ENCODE results near the gene GGT1. TPM values are rescaled to one million over a fixed set of nuclear protein-coding genes. Genes with fewer than 3 reads are reported as not detected.

The GGT1 gene
- polyA plus RNA-seq, 1 of the 3 experiments (the other 2 are of a cell fraction): 1.6 TPM

- Histone ChIP-seq H3K36me3 (replicated peaks in 1 of 2; ENCODE audit: control insufficient read depth in 1 of 2, insufficient read depth in 2 of 2, low read length in 1 of 2) (peaks cover 43 to 67% of the 10 kb centered on the region in 2 experiments), H3K9me3 (no peaks in the 10 kb centered on the region), H3K4me3 (ENCODE audit: low read depth in 2 of 2, low read length in 1 of 2) (no peak overlapping the region), H4K20me1 (ENCODE audit: insufficient read depth) (peaks cover 19% of the 10 kb centered on the region), H2AFZ (ENCODE audit: low read depth) (no peak overlapping the region), H3F3A (replicated peaks; ENCODE audit: insufficient read depth) (peaks cover 8% of the 10 kb centered on the region), H3K27me3 (ENCODE audit: insufficient read depth) (no peaks in the 10 kb centered on the region), H3K4me1 (ENCODE audit: control insufficient read depth in 1 of 2, insufficient read depth in 2 of 2, low read depth in 1 of 2, low read length in 1 of 2) (no peaks in the 10 kb centered on the region; a peak in 1 of 4 replicates), H3K27ac (ENCODE audit: low read depth in 2 of 2, low read length in 1 of 2) (no peak overlapping the region), H3K4me2 (no peak overlapping the region), H3K79me2 (ENCODE audit: insufficient read depth) (peaks cover 39% of the 10 kb centered on the region; the same call in 1 of the 2 replicates), H3K9ac (no peak overlapping the region), H3K9me2 (no peaks in the 10 kb centered on the region)
- POLR2A ChIA-PET: interaction anchor here (1.7 kb wide), 1 partner anchor 16 kb away, joined by 5 read pairs; the partner anchor contains the start of genes GUCD1 and SNRPD3
- TF ChIP-seq TAF1 (IDR thresholded peaks at IDR 0.05; ENCODE audit: borderline replicate concordance, low read depth, low read length) (no peak), FOSL2 (IDR thresholded peaks at IDR 0.05; ENCODE audit: borderline replicate concordance, low read depth) (no peak), CHD2 (IDR thresholded peaks at IDR 0.05; ENCODE audit: low read length, partially characterized antibody) (no peak), IRF3 (IDR thresholded peaks at IDR 0.05; ENCODE audit: low read depth, low read length) (no peak), MEF2A (IDR thresholded peaks at IDR 0.05; ENCODE audit: borderline replicate concordance, low read depth) (no peak), FOXJ3 (CRISPR knock-in tag; IDR thresholded peaks at IDR 0.05) (no peak), MXI1 (IDR thresholded peaks at IDR 0.05; ENCODE audit: low read depth, low read length) (no peak)
- no peak for DNase-seq
- CTCF ChIA-PET: interaction anchor here (1.2 kb wide), 1 partner anchor 381 kb away, joined by 3 read pairs; no protein-coding TSS in a partner anchor
- WGBS (ENCODE audit: low lambda C conversion rate): 99% methylated on average over 7 of the region's 7 CpGs
Measured at GRCh38 chr22:24571266-24571665, 31.7 kb upstream of the GGT1 start.

DNA sequence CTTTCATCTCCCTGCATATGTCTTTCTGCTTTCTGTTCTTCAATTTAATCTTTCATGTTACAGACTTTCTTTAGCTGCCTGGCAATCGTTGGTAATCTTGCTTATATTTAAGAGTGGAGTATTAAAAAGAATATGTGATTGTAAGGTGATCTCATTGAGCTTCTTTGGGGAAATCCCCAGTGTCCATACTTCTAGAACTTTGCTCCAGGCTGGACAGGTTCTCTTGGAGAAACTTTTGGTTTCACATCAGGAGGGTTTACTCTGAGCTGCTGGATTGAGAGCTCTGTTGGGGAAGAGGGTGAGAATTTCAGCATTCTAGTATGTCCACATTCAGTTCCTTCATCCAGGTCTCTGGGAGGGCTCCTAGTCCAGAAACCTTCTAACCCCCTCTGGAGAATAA, 26.2 kb upstream of the GGT1 start:
- POLR2A ChIA-PET: interaction anchor here (0.8 kb wide), 1 partner anchor 13 kb away, joined by 3 read pairs; no protein-coding TSS in a partner anchor
- Histone ChIP-seq H3F3A (replicated peaks; ENCODE audit: insufficient read depth) (peaks cover 37% of the 10 kb centered on the region), H3K27ac (ENCODE audit: low read depth in 2 of 2, low read length in 1 of 2) (no peak overlapping the region), H3K9ac (no peak overlapping the region), H3K4me3 (ENCODE audit: low read depth in 2 of 2, low read length in 1 of 2) (no peak overlapping the region), H3K27me3 (ENCODE audit: insufficient read depth) (no peaks in the 10 kb centered on the region), H3K4me2 (no peak overlapping the region), H4K20me1 (ENCODE audit: insufficient read depth) (no peaks in the 10 kb centered on the region), H3K36me3 (replicated peaks in 1 of 2; ENCODE audit: control insufficient read depth in 1 of 2, insufficient read depth in 2 of 2, low read length in 1 of 2) (peaks cover 16 to 43% of the 10 kb centered on the region in 2 experiments), H3K9me3 (no peaks in the 10 kb centered on the region), H3K9me2 (no peaks in the 10 kb centered on the region), H2AFZ (ENCODE audit: low read depth) (no peak overlapping the region), H3K79me2 (ENCODE audit: insufficient read depth) (no peaks in the 10 kb centered on the region), H3K4me1 (ENCODE audit: control insufficient read depth in 1 of 2, insufficient read depth in 2 of 2, low read depth in 1 of 2, low read length in 1 of 2) (no peaks in the 10 kb centered on the region)
- TF ChIP-seq RFX5 (IDR thresholded peaks at IDR 0.05; ENCODE audit: low read length): no peak
- TF ChIP-seq CTCF (IDR thresholded peaks at IDR 0.05): no peak
- no peak for TF ChIP-seq FOXM1 (IDR thresholded peaks at IDR 0.05; ENCODE audit: low read depth)
- no peak for TF ChIP-seq SIN3A (IDR thresholded peaks at IDR 0.05; ENCODE audit: borderline replicate concordance, low read depth, low read length)
- TF ChIP-seq TEAD4 (IDR thresholded peaks at IDR 0.05; ENCODE audit: borderline replicate concordance, insufficient read depth): no peak
- no peak for TF ChIP-seq NFIC (IDR thresholded peaks at IDR 0.05; ENCODE audit: borderline replicate concordance)
- DNase-seq: no peak
- 50% methylated on average over 1 of the region's 1 CpG for WGBS (ENCODE audit: low lambda C conversion rate)
- CTCF ChIA-PET: no interaction called here

Measured in SK-N-SH (cell line).